Measurements from ENCODE around the gene TRIM67. TPM values are rescaled to one million over a fixed set of nuclear protein-coding genes. Genes with fewer than 3 reads are reported as not detected.
"Not testable (repeated sequence)": the region's sequence is repeated elsewhere in the genome, so short reads cannot be mapped to it uniquely, and the experiment has no call there.

The TRIM67 gene
- total RNA-seq, 1 donor from 2014 or later = not detected

DNA sequence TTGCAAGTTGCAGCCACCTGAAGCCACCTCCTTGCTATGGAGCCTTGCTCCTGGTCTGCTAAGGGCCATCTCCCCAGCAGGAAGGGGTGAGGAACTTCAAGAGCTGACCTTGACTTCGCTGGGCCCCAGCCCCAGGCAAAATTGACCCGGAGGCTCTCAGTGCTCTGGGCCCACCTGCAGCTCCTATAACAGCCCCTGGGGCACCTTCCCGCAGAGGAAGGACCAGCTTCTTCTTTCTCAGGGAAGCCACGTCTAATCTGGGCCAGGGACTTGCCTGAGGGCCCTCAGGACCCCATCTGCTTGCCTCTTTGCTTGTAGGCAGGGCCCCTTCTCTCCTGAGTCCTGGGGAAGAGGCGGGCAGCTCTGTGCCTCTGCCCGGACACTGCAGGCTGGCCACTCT lies 48.3 kb downstream of the TRIM67 start:
- H3K4me1 ChIP-seq = peaks cover 3% of the 10 kb centered on the region
- H3K9me3 ChIP-seq = no peaks in the 10 kb centered on the region
- TF ChIP-seq, protein P1, sequence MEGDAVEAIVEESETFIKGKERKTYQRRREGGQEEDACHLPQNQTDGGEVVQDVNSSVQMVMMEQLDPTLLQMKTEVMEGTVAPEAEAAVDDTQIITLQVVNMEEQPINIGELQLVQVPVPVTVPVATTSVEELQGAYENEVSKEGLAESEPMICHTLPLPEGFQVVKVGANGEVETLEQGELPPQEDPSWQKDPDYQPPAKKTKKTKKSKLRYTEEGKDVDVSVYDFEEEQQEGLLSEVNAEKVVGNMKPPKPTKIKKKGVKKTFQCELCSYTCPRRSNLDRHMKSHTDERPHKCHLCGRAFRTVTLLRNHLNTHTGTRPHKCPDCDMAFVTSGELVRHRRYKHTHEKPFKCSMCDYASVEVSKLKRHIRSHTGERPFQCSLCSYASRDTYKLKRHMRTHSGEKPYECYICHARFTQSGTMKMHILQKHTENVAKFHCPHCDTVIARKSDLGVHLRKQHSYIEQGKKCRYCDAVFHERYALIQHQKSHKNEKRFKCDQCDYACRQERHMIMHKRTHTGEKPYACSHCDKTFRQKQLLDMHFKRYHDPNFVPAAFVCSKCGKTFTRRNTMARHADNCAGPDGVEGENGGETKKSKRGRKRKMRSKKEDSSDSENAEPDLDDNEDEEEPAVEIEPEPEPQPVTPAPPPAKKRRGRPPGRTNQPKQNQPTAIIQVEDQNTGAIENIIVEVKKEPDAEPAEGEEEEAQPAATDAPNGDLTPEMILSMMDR (IDR thresholded peaks at IDR 0.05) = no peak
- no peaks in the 10 kb centered on the region for H3K27me3 ChIP-seq
- ATAC-seq (no peak), DNase-seq (no peak)
- no peak overlapping the region for H3K27ac ChIP-seq
- intact Hi-C loops (cut with DNase I) = loop anchor here (5.0 to 10.0 kb wide), 2 partner anchors 293 to 415 kb away; no protein-coding TSS in a partner anchor
- H3K36me3 ChIP-seq = no peaks in the 10 kb centered on the region
- no peak overlapping the region for H3K4me3 ChIP-seq

DNA sequence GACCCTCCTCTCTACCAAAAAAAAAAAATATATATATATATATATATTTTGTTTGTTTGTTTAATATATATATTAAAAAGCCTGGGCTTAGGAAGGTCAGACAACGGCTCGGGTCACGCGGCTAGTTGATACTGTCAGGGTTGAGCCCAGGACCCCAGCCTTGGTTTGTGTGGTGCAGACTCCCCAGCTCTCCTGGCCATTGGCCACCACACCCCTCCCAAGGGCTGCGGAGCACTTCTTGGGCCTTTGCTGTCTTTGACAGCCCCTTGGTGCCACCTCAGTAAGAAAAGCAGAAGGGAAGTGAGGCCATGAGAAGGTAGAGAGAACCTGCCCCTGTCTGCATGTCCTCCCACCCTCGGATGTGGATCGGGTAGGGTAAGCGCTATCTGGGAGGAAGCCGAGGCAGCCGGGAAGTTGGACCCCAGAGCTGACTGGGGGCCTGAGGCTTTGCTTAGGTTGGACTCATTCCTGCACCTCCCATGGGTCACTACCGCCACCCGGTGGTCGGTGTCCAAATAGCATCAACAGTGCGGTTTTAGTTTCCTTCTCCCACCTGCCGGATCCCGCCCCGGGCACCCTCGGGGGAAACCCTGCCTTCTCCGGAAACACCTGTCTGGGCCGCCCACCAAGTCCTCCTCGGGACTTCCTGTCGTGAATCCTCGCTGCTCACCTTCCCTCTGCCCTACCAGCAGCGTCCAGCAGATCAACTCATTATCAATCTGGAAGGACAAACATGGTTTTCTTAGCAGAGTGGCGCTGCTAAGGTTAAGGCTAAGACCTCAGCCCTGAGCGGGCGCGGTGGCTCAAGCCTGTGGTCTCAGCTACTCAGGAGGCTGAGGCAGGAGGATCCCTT lies 49.4 kb downstream of the TRIM67 start:
- no peak overlapping the region for H3K27ac ChIP-seq
- intact Hi-C loops (cut with DNase I) = loop anchor here (5.0 to 10.0 kb wide), 2 partner anchors 294 to 416 kb away; no protein-coding TSS in a partner anchor
- TF ChIP-seq, protein P1 (IDR thresholded peaks at IDR 0.05) = peak; percentile 95

DNA sequence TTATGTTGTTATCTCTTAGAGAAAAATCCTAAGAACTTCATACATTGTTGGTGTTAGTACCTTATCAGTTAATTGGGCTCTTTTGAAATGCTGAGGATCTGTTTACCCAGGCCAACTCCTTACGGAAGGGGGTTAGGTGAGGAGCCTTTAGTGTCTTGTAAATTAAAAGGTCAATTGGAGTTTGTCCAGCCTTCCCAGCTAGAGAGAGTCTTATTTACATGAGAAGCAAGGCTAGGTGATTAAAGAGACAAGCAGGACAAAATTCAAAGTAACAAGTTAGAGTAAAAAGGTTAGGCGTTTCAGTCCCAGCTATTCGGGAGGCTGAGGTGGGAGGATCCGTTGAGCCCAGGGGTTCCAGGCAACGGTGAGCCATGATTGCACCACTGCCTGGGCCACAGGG lies 50.4 kb downstream of the TRIM67 start:
- intact Hi-C loops (cut with DNase I) = loop anchor here (5.0 to 10.0 kb wide), 2 partner anchors 295 to 418 kb away; no protein-coding TSS in a partner anchor
- not testable (repeated sequence) for H3K4me1 ChIP-seq, H3K36me3 ChIP-seq, H3K4me3 ChIP-seq, H3K27ac ChIP-seq, H3K9me3 ChIP-seq, ATAC-seq, H3K27me3 ChIP-seq, DNase-seq

More for the DNA sequence above, 49.4 kb downstream of the TRIM67 start:
- no peaks in the 10 kb centered on the region for H3K36me3 ChIP-seq
- peaks cover 3% of the 10 kb centered on the region for H3K4me1 ChIP-seq
- no peaks in the 10 kb centered on the region for H3K9me3 ChIP-seq
- peak overlapping the region; percentile 47 for H3K4me3 ChIP-seq
- ATAC-seq (peak; percentile 96), DNase-seq (peak; percentile 92)
- no peaks in the 10 kb centered on the region for H3K27me3 ChIP-seq

DNA sequence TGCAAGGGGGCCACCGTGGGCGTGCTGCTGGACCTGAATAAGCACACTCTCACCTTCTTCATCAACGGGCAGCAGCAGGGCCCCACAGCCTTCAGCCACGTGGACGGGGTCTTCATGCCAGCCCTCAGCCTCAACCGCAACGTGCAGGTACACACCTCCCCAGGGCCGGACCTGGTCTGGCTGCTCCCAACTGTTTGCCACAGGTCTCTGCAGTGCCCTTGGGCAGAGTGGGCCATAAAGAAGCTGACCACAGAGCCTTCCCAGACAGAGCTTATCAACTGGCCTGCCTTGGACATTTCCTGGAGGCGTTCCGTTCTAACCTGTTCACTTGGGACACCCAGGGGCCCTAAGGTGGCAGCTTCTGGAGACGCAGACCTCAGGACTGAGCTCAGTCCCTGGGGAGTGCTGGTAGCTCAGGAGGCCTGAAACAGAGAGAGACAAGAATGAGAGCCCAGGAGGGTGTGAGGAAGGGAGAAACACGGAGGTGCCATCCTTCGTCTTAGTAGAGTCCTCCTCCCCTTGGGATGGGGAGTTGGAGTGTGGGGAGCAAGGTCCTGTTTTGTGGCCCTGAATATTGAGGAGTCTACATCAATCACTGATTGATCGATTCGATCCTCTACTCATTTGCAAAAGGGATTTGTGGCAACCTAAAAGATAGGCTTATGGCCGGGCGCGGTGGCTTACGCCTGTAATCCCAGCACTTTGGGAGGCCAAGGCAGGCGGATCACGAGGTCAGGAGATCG lies 52.1 kb downstream of the TRIM67 start:
- intact Hi-C loops (cut with DNase I) = loop anchor here (5.0 to 10.0 kb wide), 2 partner anchors 297 to 419 kb away; no protein-coding TSS in a partner anchor
- no peak for ATAC-seq
- H3K36me3 ChIP-seq = no peaks in the 10 kb centered on the region
- H3K9me3 ChIP-seq = no peaks in the 10 kb centered on the region
- TF ChIP-seq, protein P1 (IDR thresholded peaks at IDR 0.05) = no peak
- H3K27me3 ChIP-seq = no peaks in the 10 kb centered on the region
- H3K4me1 ChIP-seq = peaks cover 3% of the 10 kb centered on the region
- H3K4me3 ChIP-seq = no peak overlapping the region
- no peak overlapping the region for H3K27ac ChIP-seq
- DNase-seq = no peak

DNA sequence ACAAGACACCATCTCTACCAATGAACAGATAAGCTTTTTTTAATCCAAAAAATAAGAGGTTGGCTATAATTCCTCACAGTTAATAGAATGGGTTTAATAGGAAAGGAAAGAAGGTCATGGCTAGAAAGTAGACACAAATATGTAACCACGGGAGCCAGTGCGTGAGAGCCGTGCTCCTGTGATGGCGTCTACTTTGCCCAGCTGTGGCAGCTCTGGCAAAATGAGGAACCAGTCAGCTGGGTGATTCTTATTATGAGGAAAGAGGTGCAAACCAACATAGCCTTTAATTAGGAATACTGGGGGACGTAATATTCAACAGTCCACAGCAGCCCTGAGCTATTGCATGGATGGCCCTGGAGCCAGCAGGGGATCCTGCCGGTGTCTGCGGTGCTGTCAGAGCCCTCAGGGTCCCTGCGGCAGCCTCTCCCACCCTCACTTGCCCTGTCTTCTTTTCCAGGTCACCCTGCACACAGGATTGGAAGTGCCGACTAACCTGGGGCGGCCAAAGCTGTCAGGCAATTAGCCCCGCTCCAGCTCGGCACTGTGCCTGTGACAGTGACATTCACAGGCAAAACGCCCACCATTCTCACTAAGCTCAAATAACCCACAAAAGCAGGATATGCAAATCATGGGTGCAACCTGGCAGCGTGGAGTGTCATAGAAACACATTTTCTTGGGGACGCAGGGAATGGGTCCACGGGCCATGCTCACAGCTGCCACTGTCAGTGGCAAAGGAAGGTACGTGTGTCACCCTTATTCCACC lies 53.2 kb downstream of the TRIM67 start:
- Histone ChIP-seq H3K27ac (no peak overlapping the region), H3K36me3 (no peaks in the 10 kb centered on the region), H3K9me3 (no peaks in the 10 kb centered on the region), H3K27me3 (no peaks in the 10 kb centered on the region), H3K4me3 (no peak overlapping the region), H3K4me1 (peaks cover 3% of the 10 kb centered on the region)
- no peak for ATAC-seq
- intact Hi-C loops (cut with DNase I) = loop anchor here (5.0 to 10.0 kb wide), 2 partner anchors 298 to 420 kb away; no protein-coding TSS in a partner anchor
- DNase-seq = no peak
- TF ChIP-seq, protein P1 (IDR thresholded peaks at IDR 0.05) = no peak

Measured in upper lobe of right lung (tissue), 1 donor.